Gastrocnemius medialis (tissue), 4 donors: Measurements from ENCODE around the gene AXL. TPM values are rescaled to one million over a fixed set of nuclear protein-coding genes. Genes with fewer than 3 reads are reported as not detected.
A peak's percentile ranks its signal among the peaks of the same experiment; 100 is the strongest.
"Not testable (repeated sequence)": the region's sequence is repeated elsewhere in the genome, so short reads cannot be mapped to it uniquely, and the experiment has no call there.

Experiments used
- ATAC-seq, 2 donors: fragments of 150-250 bp; one replicate each; pipeline ENCODE4 v1.9.1; 2016
- DNase-seq, 2 donors: peaks; one replicate each; pipeline ENCODE4 v3.0.0-alpha.2; 2019
- H3K27ac ChIP-seq, 4 donors: fragments of 200-600 bp; sonication (generic); 1 replicate in 1 of 4; 2 replicates in 3 of 4; pipeline ENCODE4 v1.5.1; 2016 to 2018; ENCODE audit warnings: mild to moderate bottlenecking in 2 of 4, moderate library complexity in 1 of 4
- H3K27me3 ChIP-seq, 3 donors: fragments of 200-600 bp; sonication (generic) in 2 of 3; 1 replicate in 1 of 3; 2 replicates in 2 of 3; pipeline versions ENCODE4 v1.5.1 to v1.6.0; 2016 to 2019; ENCODE audit warnings: mild to moderate bottlenecking in 1 of 3, moderate library complexity in 1 of 3
- H3K36me3 ChIP-seq, 2 donors: fragments of 200-600 bp; sonication (generic) in 1 of 2; one replicate each; pipeline ENCODE4 v1.5.1; 2017 to 2018
- H3K4me1 ChIP-seq, 2 donors: fragments of 200-600 bp; sonication (generic) in 1 of 2; one replicate each; pipeline ENCODE4 v1.5.1; 2016 to 2017; ENCODE audit warnings: mild to moderate bottlenecking in 2 of 2
- H3K4me3 ChIP-seq, 4 donors: fragments of 200-600 bp; sonication (generic) in 3 of 4; 1 replicate in 1 of 4; 2 replicates in 3 of 4; pipeline ENCODE4 v1.5.1; 2016 to 2019; ENCODE audit warnings: mild to moderate bottlenecking in 2 of 4
- H3K9me3 ChIP-seq, 3 donors: fragments of 200-600 bp; sonication (generic) in 2 of 3; 1 replicate in 1 of 3; 2 replicates in 2 of 3; pipeline ENCODE4 v1.5.1; 2016 to 2019
- POLR2A ChIP-seq, 2 donors: fragments of 450-650 bp; IDR thresholded peaks; one replicate each; pipeline ENCODE4 v1.6.1; 2017; ENCODE audit warnings: antibody characterized with exemption in 2 of 2, mild to moderate bottlenecking in 2 of 2, moderate library complexity in 2 of 2
- in situ Hi-C, 4 donors: fragments of 200-750 bp; cut with MboI; loops; one replicate each; pipeline versions ENCODE4 v1.15.0 to v1.8.0; 2017; ENCODE audit warnings: low sequenced_read_pairs in 4 of 4
- intact Hi-C: fragments of 100-400 bp; cut with DNase I; formaldehyde crosslinking; loops from one replicate; pipeline ENCODE4 v1.15.1; 2023; ENCODE audit warnings: low total_unique reads
- total RNA-seq, 4 donors: library from RNA; depleted of rRNA; stranded (reverse); fragments of >200 nt; gene quantifications; one replicate each; pipeline versions ENCODE4 v1.1.0 to v1.2.3, GENCODE V29; 2016
- TF ChIP-seq, protein P1 (sequence below), 5 experiments: fragments of 450-650 bp in 3 of 5; fragments of 200-600 bp in 2 of 5; sonication (generic) in 2 of 5; IDR thresholded peaks in 4 of 5; conservative IDR thresholded peaks in 1 of 5; 1 replicate in 4 of 5; 2 replicates in 1 of 5; pipeline ENCODE4 v1.5.1; 2016 to 2019; ENCODE audit warnings: antibody characterized with exemption in 5 of 5, mild to moderate bottlenecking in 3 of 5, moderate library complexity in 3 of 5

AXL gene
- total RNA-seq, 4 donors from 2014 or later = 17.4 to 49.2 (median 37.4) TPM

DNA sequence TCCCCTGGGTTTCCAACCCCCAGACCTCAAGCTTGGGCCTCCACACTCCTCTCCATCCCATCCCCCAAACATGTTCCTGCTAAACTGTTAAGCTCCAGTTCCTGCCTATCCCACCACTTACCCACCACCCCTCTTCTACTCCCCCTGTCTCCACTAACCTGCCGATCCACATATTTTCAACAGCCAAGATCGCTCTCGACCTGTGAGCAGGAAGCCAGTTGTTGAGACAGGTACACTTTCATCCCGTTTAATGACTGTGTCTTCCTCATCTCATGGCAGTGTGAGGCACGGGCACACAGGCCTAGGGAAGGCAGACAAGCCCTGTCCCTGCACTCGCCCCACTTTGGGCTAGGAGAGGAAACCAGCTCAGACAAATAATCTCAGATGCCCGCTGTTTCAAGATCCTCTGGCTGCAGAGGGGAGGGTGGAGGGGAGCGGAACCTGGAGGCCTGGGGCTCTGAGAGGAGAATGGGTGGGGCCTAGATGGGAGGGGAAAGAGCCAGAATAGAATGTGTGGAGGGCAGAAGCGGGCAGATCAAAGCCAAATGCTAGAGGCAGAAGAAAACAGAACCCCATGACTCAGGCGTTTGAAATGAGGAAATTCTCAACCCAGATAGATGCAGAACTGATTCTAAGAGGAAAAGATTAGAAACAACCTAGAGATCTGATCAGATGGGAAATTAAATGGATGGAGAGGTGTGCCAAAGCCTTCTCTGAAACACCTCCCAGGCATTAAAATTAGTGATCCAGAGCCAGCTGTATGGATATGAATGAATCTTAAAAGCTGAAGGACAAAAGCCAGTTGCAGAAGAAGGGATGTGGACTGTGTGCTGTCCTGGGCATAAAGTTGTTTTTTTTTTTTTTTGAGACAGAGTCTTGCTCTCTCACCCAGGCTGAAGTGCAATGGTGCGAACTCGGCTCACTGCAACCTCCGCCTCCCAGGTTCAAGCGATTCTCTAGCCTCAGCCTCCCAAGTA, 42.9 kb upstream of the AXL start:
- Histone ChIP-seq H3K27ac (no peak overlapping the region), H3K27me3 (peaks cover 0 to under 1% (median 0%) of the 10 kb centered on the region in 3 donors), H3K4me1 (no peaks in the 10 kb centered on the region), H3K36me3 (no peaks in the 10 kb centered on the region), H3K4me3 (no peak overlapping the region), H3K9me3 (no peaks in the 10 kb centered on the region)
- in situ Hi-C loops = no loop called here
- ATAC-seq (no peak), DNase-seq (peak; percentile 25 to 38)
- intact Hi-C loops = no loop called here
- TF ChIP-seq, protein P1, sequence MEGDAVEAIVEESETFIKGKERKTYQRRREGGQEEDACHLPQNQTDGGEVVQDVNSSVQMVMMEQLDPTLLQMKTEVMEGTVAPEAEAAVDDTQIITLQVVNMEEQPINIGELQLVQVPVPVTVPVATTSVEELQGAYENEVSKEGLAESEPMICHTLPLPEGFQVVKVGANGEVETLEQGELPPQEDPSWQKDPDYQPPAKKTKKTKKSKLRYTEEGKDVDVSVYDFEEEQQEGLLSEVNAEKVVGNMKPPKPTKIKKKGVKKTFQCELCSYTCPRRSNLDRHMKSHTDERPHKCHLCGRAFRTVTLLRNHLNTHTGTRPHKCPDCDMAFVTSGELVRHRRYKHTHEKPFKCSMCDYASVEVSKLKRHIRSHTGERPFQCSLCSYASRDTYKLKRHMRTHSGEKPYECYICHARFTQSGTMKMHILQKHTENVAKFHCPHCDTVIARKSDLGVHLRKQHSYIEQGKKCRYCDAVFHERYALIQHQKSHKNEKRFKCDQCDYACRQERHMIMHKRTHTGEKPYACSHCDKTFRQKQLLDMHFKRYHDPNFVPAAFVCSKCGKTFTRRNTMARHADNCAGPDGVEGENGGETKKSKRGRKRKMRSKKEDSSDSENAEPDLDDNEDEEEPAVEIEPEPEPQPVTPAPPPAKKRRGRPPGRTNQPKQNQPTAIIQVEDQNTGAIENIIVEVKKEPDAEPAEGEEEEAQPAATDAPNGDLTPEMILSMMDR (IDR thresholded peaks at IDR 0.05 in 4 of 5, conservative IDR thresholded peaks at IDR 0.05 in 1 of 5) = no peak
- TF ChIP-seq POLR2A (IDR thresholded peaks at IDR 0.05) = no peak

DNA sequence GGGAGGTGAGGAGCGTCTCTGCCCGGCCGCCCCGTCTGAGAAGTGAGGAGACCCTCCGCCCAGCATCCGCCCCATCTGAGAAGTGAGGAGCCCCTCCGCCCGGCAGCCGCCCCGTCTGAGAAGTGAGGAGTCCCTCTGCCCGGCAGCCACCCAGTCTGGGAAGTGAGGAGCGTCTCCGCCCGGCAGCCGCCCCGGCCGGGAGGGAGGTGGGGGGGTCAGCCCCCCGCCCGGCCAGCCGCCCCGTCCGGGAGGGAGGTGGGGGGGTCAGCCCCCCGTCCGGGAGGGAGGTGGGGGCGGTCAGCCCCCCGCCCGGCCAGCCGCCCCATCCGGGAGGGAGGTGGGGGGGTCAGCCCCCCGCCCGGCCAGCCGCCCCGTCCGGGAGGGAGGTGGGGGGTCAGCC, 38.9 kb upstream of the AXL start:
- ATAC-seq, H3K4me1 ChIP-seq, H3K9me3 ChIP-seq, H3K36me3 ChIP-seq, in situ Hi-C loops, H3K27ac ChIP-seq, H3K4me3 ChIP-seq, H3K27me3 ChIP-seq, DNase-seq, intact Hi-C loops: not testable (repeated sequence)

DNA sequence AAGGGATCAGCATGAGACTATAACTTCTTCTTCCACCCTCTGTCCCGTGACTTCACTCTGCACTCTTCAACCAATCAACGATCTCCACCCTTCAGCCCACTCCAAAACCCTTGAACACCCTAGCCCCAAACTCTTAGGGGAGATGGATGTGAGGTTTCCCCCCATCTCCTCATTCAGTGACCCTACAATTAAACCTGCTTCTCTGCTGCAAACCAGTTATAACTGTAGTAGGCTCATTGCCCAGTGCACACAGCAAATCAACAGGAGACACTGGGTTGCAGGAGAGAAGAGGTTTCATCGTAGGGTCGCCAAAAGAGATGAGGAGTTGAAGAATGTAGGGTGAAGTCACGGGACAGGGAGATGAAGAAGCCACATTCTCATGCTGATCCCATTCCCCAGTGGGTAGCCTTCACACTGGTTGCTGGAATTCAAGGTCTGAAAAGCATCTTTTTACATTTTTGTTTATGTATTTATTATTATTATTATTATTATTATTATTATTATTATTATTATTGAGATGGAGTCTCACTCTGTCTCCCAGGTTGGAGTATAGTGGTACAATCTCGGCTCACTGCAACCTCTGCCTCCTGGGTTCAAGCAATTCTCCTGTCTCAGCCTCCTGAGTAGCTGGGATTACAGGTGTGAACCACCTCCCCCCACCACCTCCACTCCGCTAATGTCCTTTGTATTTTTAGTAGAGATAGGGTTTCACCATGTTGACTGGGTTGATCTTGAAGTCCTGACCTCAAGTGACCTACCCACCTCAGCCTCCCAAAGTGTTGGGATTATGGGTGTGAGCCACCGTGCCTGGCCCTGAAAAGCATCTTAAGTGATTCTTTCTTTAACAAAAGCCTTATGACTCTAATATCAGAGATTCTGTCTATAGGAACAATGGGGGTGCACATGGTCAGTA, 31.8 kb upstream of the AXL start:
- Histone ChIP-seq H3K4me3 (no peak overlapping the region), H3K27me3 (peaks cover 11 to 29% (median 28%) of the 10 kb centered on the region in 3 donors), H3K27ac (no peak overlapping the region), H3K4me1 (no peaks in the 10 kb centered on the region), H3K9me3 (no peaks in the 10 kb centered on the region), H3K36me3 (no peaks in the 10 kb centered on the region)
- ATAC-seq (no peak), DNase-seq (no peak)
- in situ Hi-C loops (no loop called here), intact Hi-C loops (no loop called here)
- TF ChIP-seq POLR2A (IDR thresholded peaks at IDR 0.05) = no peak
- TF ChIP-seq, protein P1 (IDR thresholded peaks at IDR 0.05 in 4 of 5, conservative IDR thresholded peaks at IDR 0.05 in 1 of 5) = no peak

DNA sequence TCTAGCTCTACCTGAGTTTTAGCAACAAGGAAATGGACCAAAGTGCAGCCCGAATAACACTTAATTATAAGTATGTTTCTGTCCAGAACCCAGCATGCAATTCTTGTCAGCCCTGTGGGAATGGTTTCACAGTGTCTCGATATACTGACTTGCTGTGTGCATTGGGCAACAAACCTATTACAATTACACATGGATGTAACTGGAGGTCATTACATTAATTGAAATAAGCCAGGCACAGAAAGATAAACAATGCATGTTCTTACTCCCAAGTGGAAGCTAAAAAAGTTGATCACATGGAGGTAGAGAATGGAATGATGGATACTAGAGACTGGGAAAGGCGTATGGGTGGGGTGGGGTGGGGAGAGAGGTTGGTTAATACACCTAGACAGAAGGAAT, 31.1 kb upstream of the AXL start:
- Histone ChIP-seq H3K4me1 (no peaks in the 10 kb centered on the region), H3K27me3 (peaks cover 18 to 35% (median 33%) of the 10 kb centered on the region in 3 donors), H3K9me3 (no peaks in the 10 kb centered on the region), H3K27ac (no peak overlapping the region), H3K36me3 (no peaks in the 10 kb centered on the region), H3K4me3 (no peak overlapping the region)
- in situ Hi-C loops (no loop called here), intact Hi-C loops (no loop called here)
- ATAC-seq (no peak), DNase-seq (no peak)
- TF ChIP-seq, protein P1 (IDR thresholded peaks at IDR 0.05 in 4 of 5, conservative IDR thresholded peaks at IDR 0.05 in 1 of 5) = no peak
- no peak for TF ChIP-seq POLR2A (IDR thresholded peaks at IDR 0.05)
